Natural killer cell (primary cell): ENCODE data around the gene OAS1. TPM values are rescaled to one million over a fixed set of nuclear protein-coding genes. Genes with fewer than 3 reads are reported as not detected.
"Not testable (repeated sequence)": the region's sequence is repeated elsewhere in the genome, so short reads cannot be mapped to it uniquely, and the experiment has no call there.

ENCODE experiments used
- ATAC-seq, 3 donors: fragments of 150-1000 bp in 2 of 3; fragments of 200-7000 bp in 1 of 3; cut with Tn5 transposase; 1 replicate in 1 of 3; 2 replicates in 2 of 3; pipeline ENCODE4 v1.10.0; 2021; ENCODE audit warnings: mild to moderate bottlenecking in 2 of 3, moderate library complexity in 2 of 3
- DNase-seq, 2 donors: peaks; one replicate each; pipeline versions ENCODE4 v3.0.0 to v3.0.0-alpha.2; 2013 to 2021; ENCODE audit warnings: mixed read lengths in 1 of 2
- H3K27ac ChIP-seq: one replicate; pipeline ENCODE4 v1.5.1; 2013; ENCODE audit warnings: mild to moderate bottlenecking, low read length
- H3K27me3 ChIP-seq: one replicate; pipeline ENCODE4 v1.6.1; 2013; ENCODE audit warnings: low read length; ENCODE audit not compliant: control insufficient read depth, insufficient read depth
- H3K36me3 ChIP-seq: one replicate; pipeline ENCODE4 v1.6.1; 2013; ENCODE audit warnings: low read length; ENCODE audit not compliant: control insufficient read depth, insufficient read depth
- H3K4me1 ChIP-seq: one replicate; pipeline ENCODE4 v1.6.1; 2013; ENCODE audit warnings: low read length; ENCODE audit not compliant: control insufficient read depth, insufficient read depth
- H3K4me3 ChIP-seq: one replicate; pipeline ENCODE4 v1.5.1; 2013; ENCODE audit warnings: low read length
- H3K9me3 ChIP-seq: one replicate; pipeline ENCODE4 v1.6.1; 2013; ENCODE audit warnings: low read length; ENCODE audit not compliant: control insufficient read depth, insufficient read depth
- H3K27ac Mint-ChIP-seq, 2 donors: one replicate each; pipeline ENCODE4 v1.8.0; 2022; ENCODE audit warnings: mild to moderate bottlenecking in 2 of 2, mixed read lengths in 2 of 2, moderate library complexity in 1 of 2
- H3K27me3 Mint-ChIP-seq, 2 donors: one replicate each; pipeline ENCODE4 v1.8.0; 2022; ENCODE audit warnings: low read depth in 2 of 2, mixed read lengths in 2 of 2
- H3K36me3 Mint-ChIP-seq: one replicate; pipeline ENCODE4 v1.8.0; 2022; ENCODE audit warnings: mixed read lengths
- H3K4me1 Mint-ChIP-seq, 2 donors: one replicate each; pipeline ENCODE4 v1.8.0; 2022; ENCODE audit warnings: mixed read lengths in 2 of 2
- H3K4me3 Mint-ChIP-seq: one replicate; pipeline ENCODE4 v1.8.0; 2022; ENCODE audit warnings: mild to moderate bottlenecking, moderate library complexity, mixed read lengths
- H3K9me3 Mint-ChIP-seq, 2 donors: one replicate each; pipeline ENCODE4 v1.8.0; 2022; ENCODE audit warnings: mixed read lengths in 2 of 2
- CTCF ChIP-seq: fragments of 200-600 bp; IDR thresholded peaks from one replicate; pipeline ENCODE4 v1.8.0; 2022; ENCODE audit warnings: antibody characterized with exemption
- WGBS: methylation state at CpG from one replicate; pipeline ENCODE4 v1.1.7; 2013; ENCODE audit warnings: missing lambda C conversion rate; ENCODE audit not compliant: insufficient coverage; 5-methylcytosine and 5-hydroxymethylcytosine counted together
- intact Hi-C: fragments of 100-400 bp; cut with micrococcal nuclease; formaldehyde crosslinking; loops from one replicate; pipeline ENCODE4 v1.14.2; 2022
- total RNA-seq, 4 donors: library from RNA; stranded (reverse); fragments of 120-200 nt in 1 of 4; gene quantifications; one replicate each; pipeline versions ENCODE4 v1.2.3 to v1.2.4, GENCODE V29; 2013 to 2022

OAS1 gene
- total RNA-seq, 3 donors from 2014 or later (not counting 1 experiment from before 2014, with no cell fraction given) = 12.4 to 21.1 (median 16.5) TPM

- Histone ChIP-seq H3K36me3 (peaks cover 43% of the 10 kb centered on the region), H3K4me1 (no peaks in the 10 kb centered on the region), H3K27me3 (no peaks in the 10 kb centered on the region), H3K9me3 (peaks cover 4% of the 10 kb centered on the region), H3K4me3 (no peak overlapping the region), H3K27ac (no peak overlapping the region)
- intact Hi-C loops = no loop called here
- Mint-ChIP-seq H3K4me3 (no peak overlapping the region), H3K36me3 (peaks cover 41% of the 10 kb centered on the region), H3K9me3 (peaks cover 4 to 13% of the 10 kb centered on the region in 2 donors), H3K27me3 (no peaks in the 10 kb centered on the region), H3K4me1 (peaks cover 4 to 16% of the 10 kb centered on the region in 2 donors), H3K27ac (no peak overlapping the region)
- ATAC-seq = no peak
- 96% methylated on average over 5 of the region's 5 CpGs for WGBS
- no peak for TF ChIP-seq CTCF
- DNase-seq = no peak
Observed at GRCh38 chr12:112916270-112916669, 9.5 kb downstream of the OAS1 start.

GRCh38 chr12:112919121-112919520 lies 12.4 kb downstream of the OAS1 start:
- Mint-ChIP-seq H3K27me3 (no peaks in the 10 kb centered on the region), H3K4me3 (no peak overlapping the region), H3K27ac (no peak overlapping the region), H3K36me3 (peaks cover 24% of the 10 kb centered on the region), H3K4me1 (peaks cover 0 to 15% of the 10 kb centered on the region in 2 donors), H3K9me3 (no peaks in the 10 kb centered on the region)
- peaks cover 36% of the 10 kb centered on the region for H3K36me3 ChIP-seq
- no peaks in the 10 kb centered on the region for H3K4me1 ChIP-seq
- H3K27ac ChIP-seq = no peak overlapping the region
- WGBS = 95% methylated on average over 6 of the region's 6 CpGs
- intact Hi-C loops = no loop called here
- TF ChIP-seq CTCF = no peak
- no peak overlapping the region for H3K4me3 ChIP-seq
- no peaks in the 10 kb centered on the region for H3K27me3 ChIP-seq
- ATAC-seq (no peak), DNase-seq (no peak)
- no peaks in the 10 kb centered on the region for H3K9me3 ChIP-seq

GRCh38 chr12:112924986-112925385 lies 18.2 kb downstream of the OAS1 start:
- ATAC-seq (no peak), DNase-seq (no peak)
- H3K27me3 ChIP-seq = no peaks in the 10 kb centered on the region
- H3K4me3 ChIP-seq = no peak overlapping the region
- WGBS = 42% methylated on average over 7 of the region's 7 CpGs
- H3K27me3 Mint-ChIP-seq = no peaks in the 10 kb centered on the region
- intact Hi-C loops = no loop called here
- no peak overlapping the region for H3K27ac Mint-ChIP-seq
- H3K4me3 Mint-ChIP-seq = no peak overlapping the region
- H3K4me1 Mint-ChIP-seq = peaks cover 4 to 5% of the 10 kb centered on the region in 2 donors
- no peaks in the 10 kb centered on the region for H3K36me3 Mint-ChIP-seq
- no peaks in the 10 kb centered on the region for H3K4me1 ChIP-seq
- no peak overlapping the region for H3K27ac ChIP-seq
- H3K9me3 ChIP-seq = no peaks in the 10 kb centered on the region
- peaks cover 2 to 3% of the 10 kb centered on the region in 2 donors for H3K9me3 Mint-ChIP-seq
- no peak for TF ChIP-seq CTCF
- peaks cover 2% of the 10 kb centered on the region for H3K36me3 ChIP-seq

- H3K4me1 ChIP-seq, H3K4me3 ChIP-seq, H3K9me3 Mint-ChIP-seq, H3K36me3 ChIP-seq, H3K36me3 Mint-ChIP-seq, H3K4me3 Mint-ChIP-seq, H3K27ac ChIP-seq, DNase-seq, intact Hi-C loops, H3K9me3 ChIP-seq, H3K27me3 Mint-ChIP-seq, H3K27me3 ChIP-seq, ATAC-seq, H3K4me1 Mint-ChIP-seq, H3K27ac Mint-ChIP-seq: not testable (repeated sequence)
- 59% methylated on average over 6 of the region's 7 CpGs for WGBS
Observed at GRCh38 chr12:112926416-112927033, 19.8 kb downstream of the OAS1 start.
